ENCODE results near the gene GIT2. TPM values are rescaled to one million over a fixed set of nuclear protein-coding genes. Genes with fewer than 3 reads are reported as not detected.

Gene GIT2
- polyA plus RNA-seq, 1 donor: 39.7 TPM

GRCh38 chr12:109961201-109961600 lies 35.0 kb downstream of the GIT2 start:
- no peak overlapping the region for H3K4me3 ChIP-seq (ENCODE audit: low read length)
- WGBS (ENCODE audit: insufficient coverage, low lambda C conversion rate): no CpG with 5 or more reads among the region's 14 CpGs
- no peak for DNase-seq
- peaks cover 4% of the 10 kb centered on the region for H3K4me1 ChIP-seq (ENCODE audit: control insufficient read depth, insufficient read depth, low read length)
- H3K36me3 ChIP-seq (ENCODE audit: control insufficient read depth, insufficient read depth, low read length): peaks cover 50% of the 10 kb centered on the region
- no peak overlapping the region for H3K27ac ChIP-seq (ENCODE audit: low read length)
- H3K9me3 ChIP-seq (ENCODE audit: control insufficient read depth, low read depth, low read length): no peaks in the 10 kb centered on the region
- no peaks in the 10 kb centered on the region for H3K27me3 ChIP-seq (ENCODE audit: control insufficient read depth, insufficient read depth, low read length)

DNA sequence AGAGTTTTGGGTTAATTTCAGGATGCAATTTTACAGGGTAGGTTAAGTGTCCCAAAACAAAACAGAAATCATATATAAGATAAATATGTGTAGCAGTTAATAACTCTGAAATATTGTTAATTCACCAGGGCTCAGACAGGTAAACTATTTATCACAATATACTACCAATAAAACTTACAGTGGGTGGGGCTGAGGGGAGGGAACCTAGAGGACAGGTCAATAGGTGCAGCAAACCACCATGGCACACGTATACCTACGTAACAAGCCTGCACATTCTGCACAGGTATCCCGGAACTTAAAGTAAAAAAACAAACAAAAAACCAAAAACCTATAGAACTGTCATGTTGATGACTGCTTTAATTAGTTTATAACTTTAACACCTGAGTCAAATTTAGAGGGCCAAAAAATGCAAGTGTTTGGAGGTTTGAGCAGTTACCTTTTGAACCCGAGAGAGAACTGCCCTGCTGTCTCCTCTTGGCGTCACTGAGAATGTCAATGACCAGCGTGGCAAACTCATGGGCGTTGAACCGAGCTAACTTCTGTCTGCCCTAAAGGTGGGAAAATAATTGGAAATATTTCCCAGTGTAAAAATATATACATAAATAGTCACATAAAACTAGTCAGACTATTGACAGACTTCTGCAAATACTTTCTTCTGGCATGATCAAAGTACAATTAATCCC lies 36.6 kb downstream of the GIT2 start:
- DNase-seq: no peak
- Histone ChIP-seq H3K4me1 (ENCODE audit: control insufficient read depth, insufficient read depth, low read length) (peaks cover 4% of the 10 kb centered on the region), H3K4me3 (ENCODE audit: low read length) (no peak overlapping the region), H3K36me3 (ENCODE audit: control insufficient read depth, insufficient read depth, low read length) (peaks cover 48% of the 10 kb centered on the region), H3K27me3 (ENCODE audit: control insufficient read depth, insufficient read depth, low read length) (no peaks in the 10 kb centered on the region), H3K27ac (ENCODE audit: low read length) (no peak overlapping the region), H3K9me3 (ENCODE audit: control insufficient read depth, low read depth, low read length) (no peaks in the 10 kb centered on the region)
- 100% methylated on average over 1 of the region's 8 CpGs for WGBS (ENCODE audit: insufficient coverage, low lambda C conversion rate)

- H3K4me1 ChIP-seq (ENCODE audit: control insufficient read depth, insufficient read depth, low read length): peaks cover under 1% of the 10 kb centered on the region
- no peaks in the 10 kb centered on the region for H3K9me3 ChIP-seq (ENCODE audit: control insufficient read depth, low read depth, low read length)
- H3K27me3 ChIP-seq (ENCODE audit: control insufficient read depth, insufficient read depth, low read length): no peaks in the 10 kb centered on the region
- WGBS (ENCODE audit: insufficient coverage, low lambda C conversion rate): no CpG with 5 or more reads among the region's 7 CpGs
- no peak overlapping the region for H3K27ac ChIP-seq (ENCODE audit: low read length)
- H3K36me3 ChIP-seq (ENCODE audit: control insufficient read depth, insufficient read depth, low read length): peaks cover 44% of the 10 kb centered on the region
- DNase-seq: no peak
- H3K4me3 ChIP-seq (ENCODE audit: low read length): no peak overlapping the region
These were observed 37.8 kb downstream of the GIT2 start for GRCh38 chr12:109958374-109958773.

- peaks cover 26% of the 10 kb centered on the region for H3K4me1 ChIP-seq (ENCODE audit: control insufficient read depth, insufficient read depth, low read length)
- no peak overlapping the region for H3K27ac ChIP-seq (ENCODE audit: low read length)
- H3K4me3 ChIP-seq (ENCODE audit: low read length): no peak overlapping the region
- no peaks in the 10 kb centered on the region for H3K27me3 ChIP-seq (ENCODE audit: control insufficient read depth, insufficient read depth, low read length)
- no peaks in the 10 kb centered on the region for H3K9me3 ChIP-seq (ENCODE audit: control insufficient read depth, low read depth, low read length)
- no peak for DNase-seq
- WGBS (ENCODE audit: insufficient coverage, low lambda C conversion rate): 33% methylated on average over 1 of the region's 5 CpGs
- H3K36me3 ChIP-seq (ENCODE audit: control insufficient read depth, insufficient read depth, low read length): peaks cover 54% of the 10 kb centered on the region
These were observed 42.5 kb downstream of the GIT2 start for GRCh38 chr12:109953656-109954055.

DNA sequence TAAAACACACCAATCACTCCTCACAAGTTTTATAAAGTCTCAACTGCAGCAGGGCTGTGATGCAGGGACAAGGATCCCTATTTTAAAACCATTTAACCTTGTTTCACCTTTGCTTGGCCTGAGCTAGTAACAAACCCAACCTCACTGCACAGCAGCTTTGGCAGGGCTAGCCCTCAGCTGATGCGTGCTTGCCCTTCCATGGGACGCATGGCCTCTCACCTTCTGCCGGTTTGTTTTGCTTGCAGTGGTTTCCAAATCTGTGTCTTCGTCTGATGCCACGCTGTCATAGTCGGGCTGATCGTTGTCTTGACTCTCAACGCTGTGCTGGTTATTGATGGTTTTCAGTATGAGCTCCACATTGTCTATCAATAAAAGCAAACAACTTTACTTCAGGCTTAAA lies 43.3 kb downstream of the GIT2 start:
- Histone ChIP-seq H3K27me3 (ENCODE audit: control insufficient read depth, insufficient read depth, low read length) (no peaks in the 10 kb centered on the region), H3K4me1 (ENCODE audit: control insufficient read depth, insufficient read depth, low read length) (peaks cover 33% of the 10 kb centered on the region), H3K27ac (ENCODE audit: low read length) (no peak overlapping the region), H3K9me3 (ENCODE audit: control insufficient read depth, low read depth, low read length) (no peaks in the 10 kb centered on the region), H3K36me3 (ENCODE audit: control insufficient read depth, insufficient read depth, low read length) (peaks cover 52% of the 10 kb centered on the region), H3K4me3 (ENCODE audit: low read length) (no peak overlapping the region)
- 100% methylated on average over 1 of the region's 8 CpGs for WGBS (ENCODE audit: insufficient coverage, low lambda C conversion rate)
- no peak for DNase-seq

- peaks cover 38% of the 10 kb centered on the region for H3K4me1 ChIP-seq (ENCODE audit: control insufficient read depth, insufficient read depth, low read length)
- no peaks in the 10 kb centered on the region for H3K9me3 ChIP-seq (ENCODE audit: control insufficient read depth, low read depth, low read length)
- WGBS (ENCODE audit: insufficient coverage, low lambda C conversion rate): no CpG with 5 or more reads among the region's 11 CpGs
- H3K4me3 ChIP-seq (ENCODE audit: low read length): no peak overlapping the region
- DNase-seq: no peak
- H3K27ac ChIP-seq (ENCODE audit: low read length): no peak overlapping the region
- H3K27me3 ChIP-seq (ENCODE audit: control insufficient read depth, insufficient read depth, low read length): no peaks in the 10 kb centered on the region
- peaks cover 56% of the 10 kb centered on the region for H3K36me3 ChIP-seq (ENCODE audit: control insufficient read depth, insufficient read depth, low read length)
These were observed 43.9 kb downstream of the GIT2 start for GRCh38 chr12:109952160-109952858.

- no peaks in the 10 kb centered on the region for H3K9me3 ChIP-seq (ENCODE audit: control insufficient read depth, low read depth, low read length)
- no peak overlapping the region for H3K4me3 ChIP-seq (ENCODE audit: low read length)
- DNase-seq: peak in 1 of 2 donors; percentile 45
- no peaks in the 10 kb centered on the region for H3K27me3 ChIP-seq (ENCODE audit: control insufficient read depth, insufficient read depth, low read length)
- peaks cover 56% of the 10 kb centered on the region for H3K36me3 ChIP-seq (ENCODE audit: control insufficient read depth, insufficient read depth, low read length)
- H3K27ac ChIP-seq (ENCODE audit: low read length): peak overlapping the region; percentile 86
- WGBS (ENCODE audit: insufficient coverage, low lambda C conversion rate): no CpG with 5 or more reads among the region's 7 CpGs
- H3K4me1 ChIP-seq (ENCODE audit: control insufficient read depth, insufficient read depth, low read length): peaks cover 38% of the 10 kb centered on the region
These were observed 44.4 kb downstream of the GIT2 start for GRCh38 chr12:109951751-109952150.

- DNase-seq: no peak
- no peaks in the 10 kb centered on the region for H3K9me3 ChIP-seq (ENCODE audit: control insufficient read depth, low read depth, low read length)
- no peak overlapping the region for H3K4me3 ChIP-seq (ENCODE audit: low read length)
- H3K36me3 ChIP-seq (ENCODE audit: control insufficient read depth, insufficient read depth, low read length): peaks cover 58% of the 10 kb centered on the region
- 53% methylated on average over 3 of the region's 5 CpGs for WGBS (ENCODE audit: insufficient coverage, low lambda C conversion rate)
- H3K27me3 ChIP-seq (ENCODE audit: control insufficient read depth, insufficient read depth, low read length): no peaks in the 10 kb centered on the region
- H3K27ac ChIP-seq (ENCODE audit: low read length): peak overlapping the region; percentile 86
- H3K4me1 ChIP-seq (ENCODE audit: control insufficient read depth, insufficient read depth, low read length): peaks cover 38% of the 10 kb centered on the region
These were observed 45.0 kb downstream of the GIT2 start for GRCh38 chr12:109951136-109951535.

GRCh38 chr12:109950625-109951024 lies 45.5 kb downstream of the GIT2 start:
- peaks cover 55% of the 10 kb centered on the region for H3K36me3 ChIP-seq (ENCODE audit: control insufficient read depth, insufficient read depth, low read length)
- no peak for DNase-seq
- peaks cover 38% of the 10 kb centered on the region for H3K4me1 ChIP-seq (ENCODE audit: control insufficient read depth, insufficient read depth, low read length)

GRCh38 chr12:109949089-109949488 lies 47.1 kb downstream of the GIT2 start:
- peak; percentile 91 to 96 for DNase-seq
- no CpG with 5 or more reads among the region's 1 CpG for WGBS (ENCODE audit: insufficient coverage, low lambda C conversion rate)
- Histone ChIP-seq H3K4me3 (ENCODE audit: low read length) (no peak overlapping the region), H3K27ac (ENCODE audit: low read length) (peak overlapping the region; percentile 86), H3K9me3 (ENCODE audit: control insufficient read depth, low read depth, low read length) (no peaks in the 10 kb centered on the region), H3K4me1 (ENCODE audit: control insufficient read depth, insufficient read depth, low read length) (peaks cover 46% of the 10 kb centered on the region), H3K36me3 (ENCODE audit: control insufficient read depth, insufficient read depth, low read length) (peaks cover 58% of the 10 kb centered on the region), H3K27me3 (ENCODE audit: control insufficient read depth, insufficient read depth, low read length) (no peaks in the 10 kb centered on the region)

More at GRCh38 chr12:109950625-109951024, 45.5 kb downstream of the GIT2 start:
- H3K27ac ChIP-seq (ENCODE audit: low read length): peak overlapping the region; percentile 86
- H3K9me3 ChIP-seq (ENCODE audit: control insufficient read depth, low read depth, low read length): no peaks in the 10 kb centered on the region
- H3K27me3 ChIP-seq (ENCODE audit: control insufficient read depth, insufficient read depth, low read length): no peaks in the 10 kb centered on the region
- H3K4me3 ChIP-seq (ENCODE audit: low read length): no peak overlapping the region
